Lower leg skin (tissue), 4 donors: Measurements from ENCODE around the gene GRM5. TPM values are rescaled to one million over a fixed set of nuclear protein-coding genes. Genes with fewer than 3 reads are reported as not detected.

Experiments
- DNase-seq, 2 donors: peaks; one replicate each; pipeline ENCODE4 v3.0.0-alpha.2; 2019; ENCODE audit warnings: low spot score in 2 of 2
- H3K4me3 ChIP-seq: fragments of 200-600 bp; sonication (generic); 2 replicates; pipeline ENCODE4 v1.5.1; 2017; ENCODE audit warnings: mild to moderate bottlenecking, low read depth; ENCODE audit not compliant: poor library complexity, severe bottlenecking
- POLR2A ChIP-seq, 2 donors: fragments of 450-650 bp; IDR thresholded peaks; one replicate each; pipeline ENCODE4 v1.6.1; 2016 to 2017; ENCODE audit warnings: antibody characterized with exemption in 2 of 2, mild to moderate bottlenecking in 1 of 2, moderate library complexity in 1 of 2
- WGBS, 2 donors: methylation state at CpG; one replicate each; pipeline ENCODE4 v1.1.5; 2018; 5-methylcytosine and 5-hydroxymethylcytosine counted together
- intact Hi-C: fragments of 100-400 bp; cut with DNase I; formaldehyde crosslinking; loops from one replicate; pipeline ENCODE4 v1.15.0; 2023; ENCODE audit warnings: low total_unique reads
- total RNA-seq, 4 donors: library from RNA; depleted of rRNA; stranded (reverse); fragments of >200 nt; gene quantifications; one replicate each; pipeline ENCODE4 v1.1.0, GENCODE V29; 2016
- TF ChIP-seq, protein P1 (sequence below), 3 donors: fragments of 450-650 bp; IDR thresholded peaks; one replicate each; pipeline ENCODE4 v1.5.1; 2016; ENCODE audit warnings: antibody characterized with exemption in 3 of 3, mild to moderate bottlenecking in 3 of 3, moderate library complexity in 2 of 3

Gene GRM5
- total RNA-seq, 4 donors from 2014 or later: not detected

DNA sequence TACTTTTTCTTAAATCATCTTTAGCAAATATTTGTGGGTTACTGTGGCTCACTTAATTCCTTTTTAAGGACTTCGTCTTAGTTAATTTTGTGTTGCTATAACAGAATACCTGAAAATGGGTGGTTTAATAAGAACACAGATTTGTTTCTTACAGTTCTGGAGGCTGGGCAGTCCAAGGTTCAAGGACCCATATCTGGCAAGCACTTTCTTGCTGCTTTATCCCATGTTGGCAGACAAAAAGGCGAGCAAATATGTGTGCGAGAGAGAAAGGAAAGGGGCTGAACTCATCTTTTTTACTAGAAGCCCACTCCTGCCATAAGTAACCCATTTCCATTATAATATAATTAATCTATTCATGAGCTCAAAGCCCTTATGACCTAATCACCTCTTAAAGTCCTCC, 246.2 kb downstream of the GRM5 start:
- no peak overlapping the region for H3K4me3 ChIP-seq
- intact Hi-C loops: no loop called here
- no peak for DNase-seq
- no peak for TF ChIP-seq POLR2A (IDR thresholded peaks at IDR 0.05)
- TF ChIP-seq, protein P1, sequence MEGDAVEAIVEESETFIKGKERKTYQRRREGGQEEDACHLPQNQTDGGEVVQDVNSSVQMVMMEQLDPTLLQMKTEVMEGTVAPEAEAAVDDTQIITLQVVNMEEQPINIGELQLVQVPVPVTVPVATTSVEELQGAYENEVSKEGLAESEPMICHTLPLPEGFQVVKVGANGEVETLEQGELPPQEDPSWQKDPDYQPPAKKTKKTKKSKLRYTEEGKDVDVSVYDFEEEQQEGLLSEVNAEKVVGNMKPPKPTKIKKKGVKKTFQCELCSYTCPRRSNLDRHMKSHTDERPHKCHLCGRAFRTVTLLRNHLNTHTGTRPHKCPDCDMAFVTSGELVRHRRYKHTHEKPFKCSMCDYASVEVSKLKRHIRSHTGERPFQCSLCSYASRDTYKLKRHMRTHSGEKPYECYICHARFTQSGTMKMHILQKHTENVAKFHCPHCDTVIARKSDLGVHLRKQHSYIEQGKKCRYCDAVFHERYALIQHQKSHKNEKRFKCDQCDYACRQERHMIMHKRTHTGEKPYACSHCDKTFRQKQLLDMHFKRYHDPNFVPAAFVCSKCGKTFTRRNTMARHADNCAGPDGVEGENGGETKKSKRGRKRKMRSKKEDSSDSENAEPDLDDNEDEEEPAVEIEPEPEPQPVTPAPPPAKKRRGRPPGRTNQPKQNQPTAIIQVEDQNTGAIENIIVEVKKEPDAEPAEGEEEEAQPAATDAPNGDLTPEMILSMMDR (IDR thresholded peaks at IDR 0.05): no peak
- WGBS, 2 donors: 88 to 96% methylated on average over 3 of the region's 3 CpGs

- TF ChIP-seq POLR2A (IDR thresholded peaks at IDR 0.05): no peak
- TF ChIP-seq, protein P1 (IDR thresholded peaks at IDR 0.05): no peak
- intact Hi-C loops: no loop called here
- DNase-seq: no peak
- no peak overlapping the region for H3K4me3 ChIP-seq
These were observed 246.8 kb downstream of the GRM5 start for GRCh38 chr11:88818978-88819377.

- WGBS, 2 donors: 65 to 86% methylated on average over 1 to 2 of the region's 3 CpGs
- intact Hi-C loops: no loop called here
- TF ChIP-seq, protein P1 (IDR thresholded peaks at IDR 0.05): no peak
- no peak for TF ChIP-seq POLR2A (IDR thresholded peaks at IDR 0.05)
- no peak for DNase-seq
- no peak overlapping the region for H3K4me3 ChIP-seq
These were observed 250.3 kb downstream of the GRM5 start for GRCh38 chr11:88815505-88815904.

DNA sequence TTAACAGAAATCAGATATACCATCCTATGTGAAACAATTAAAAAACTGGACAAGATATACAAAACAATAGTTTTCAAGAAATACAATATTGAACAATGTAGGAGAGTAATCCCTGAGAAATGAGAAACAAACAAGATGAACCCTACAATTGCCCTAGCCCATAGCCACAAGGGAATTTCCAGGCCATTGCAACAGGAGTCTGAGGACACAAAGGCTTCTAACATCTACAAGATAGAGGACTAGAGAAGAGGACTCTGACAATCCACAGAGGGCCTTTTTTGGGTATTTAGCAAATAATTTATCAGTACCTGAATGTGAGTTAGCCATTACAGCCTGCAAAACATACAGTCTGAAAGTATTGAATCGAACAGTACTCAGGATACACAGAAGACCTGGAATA, 251.7 kb downstream of the GRM5 start:
- no peak for TF ChIP-seq POLR2A (IDR thresholded peaks at IDR 0.05)
- TF ChIP-seq, protein P1 (IDR thresholded peaks at IDR 0.05): no peak
- intact Hi-C loops: no loop called here
- no peak for DNase-seq
- WGBS, 2 donors: 0% methylated on average over 1 of the region's 1 CpG
- H3K4me3 ChIP-seq: no peak overlapping the region

DNA sequence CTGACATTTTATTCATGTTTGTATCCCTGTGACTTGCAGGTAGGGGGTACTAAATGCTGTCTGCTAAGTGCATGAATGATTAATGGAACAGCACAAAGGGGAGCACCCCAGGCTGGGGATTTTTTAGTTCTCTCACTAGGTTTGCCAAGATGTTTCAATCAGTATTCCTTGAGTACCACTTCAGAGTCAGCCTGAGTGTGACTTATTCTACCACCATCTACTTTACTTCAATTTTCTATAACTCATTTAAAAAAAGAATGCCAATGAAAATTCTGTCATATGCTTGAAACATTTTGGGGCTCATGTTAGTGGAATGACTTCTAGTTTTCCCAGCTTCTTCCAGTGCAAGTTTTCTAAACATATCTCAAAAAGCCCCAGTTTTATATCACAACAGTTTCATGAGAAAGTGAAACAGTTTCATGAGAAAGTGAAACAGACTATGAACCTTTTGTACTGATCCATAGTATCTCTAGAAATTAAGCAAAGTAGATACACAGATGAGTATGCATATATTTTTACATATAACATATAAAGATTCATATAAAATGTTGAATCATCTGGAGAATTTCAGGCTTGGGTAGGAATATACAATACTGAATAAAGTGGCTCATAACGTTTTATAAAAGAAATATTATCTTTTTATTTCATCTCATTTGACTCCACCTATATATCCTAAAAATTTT, 252.4 kb downstream of the GRM5 start:
- no peak overlapping the region for H3K4me3 ChIP-seq
- intact Hi-C loops: no loop called here
- TF ChIP-seq, protein P1 (IDR thresholded peaks at IDR 0.05): no peak
- no peak for TF ChIP-seq POLR2A (IDR thresholded peaks at IDR 0.05)
- DNase-seq: no peak
- WGBS, 2 donors: 56 to 60% methylated on average over 1 of the region's 1 CpG
